D721Med (cell line): ENCODE data around the gene CD93.

Source experiments
- DNase-seq: peaks from one replicate; pipeline ENCODE4 v3.0.0; 2011; ENCODE audit warnings: low spot score; ENCODE audit not compliant: insufficient read length
- FAIRE-seq: peaks from 2 replicates; lab custom pipeline; 2011; peaks lifted over from hg19 to GRCh38; lab: Jason Lieb, UNC
- CTCF ChIP-seq: IDR thresholded peaks from 2 replicates; pipeline ENCODE4 v1.5.1; 2012; ENCODE audit warnings: mild to moderate bottlenecking, control low read depth; ENCODE audit not compliant: insufficient read depth; ENCODE audit errors: missing control alignments

The CD93 gene

GRCh38 chr20:23094213-23094896 lies 8.2 kb upstream of the CD93 start:
- FAIRE-seq = no peak
- no peak for DNase-seq
- TF ChIP-seq CTCF = no peak

GRCh38 chr20:23093613-23094012 lies 7.5 kb upstream of the CD93 start:
- no peak for FAIRE-seq
- TF ChIP-seq CTCF = no peak

GRCh38 chr20:23092861-23093495 lies 6.9 kb upstream of the CD93 start:
- TF ChIP-seq CTCF = no peak
- no peak for DNase-seq
- FAIRE-seq = no peak

More at GRCh38 chr20:23093613-23094012, 7.5 kb upstream of the CD93 start:
- no peak for DNase-seq

GRCh38 chr20:23092384-23092756 lies 6.2 kb upstream of the CD93 start:
- FAIRE-seq (no peak), DNase-seq (no peak)
- no peak for TF ChIP-seq CTCF

GRCh38 chr20:23091721-23092383 lies 5.7 kb upstream of the CD93 start:
- FAIRE-seq (no peak), DNase-seq (no peak)

GRCh38 chr20:23090878-23091277 lies 4.8 kb upstream of the CD93 start:
- no peak for FAIRE-seq
- TF ChIP-seq CTCF = no peak
- DNase-seq = no peak

More at GRCh38 chr20:23091721-23092383, 5.7 kb upstream of the CD93 start:
- no peak for TF ChIP-seq CTCF
